Left ventricle myocardium inferior (tissue), 1 donor: ENCODE results near the gene TMEM94. TPM values are rescaled to one million over a fixed set of nuclear protein-coding genes. Genes with fewer than 3 reads are reported as not detected.

Experiments used
- DNase-seq: peaks from one replicate; pipeline ENCODE4 v3.0.0-alpha.2; 2020
- H3K27ac ChIP-seq: fragments of 200-600 bp; replicated peaks from 2 replicates; pipeline ENCODE4 v1.8.0; 2021
- H3K27me3 ChIP-seq: fragments of 200-600 bp; 2 replicates; pipeline ENCODE4 v1.8.0; 2021; ENCODE audit warnings: low read depth
- H3K36me3 ChIP-seq: fragments of 200-600 bp; 2 replicates; pipeline ENCODE4 v1.8.0; 2021
- H3K4me1 ChIP-seq: fragments of 200-600 bp; 2 replicates; pipeline ENCODE4 v1.8.0; 2021
- H3K4me3 ChIP-seq: fragments of 200-600 bp; 2 replicates; pipeline ENCODE4 v1.8.0; 2021; ENCODE audit warnings: mild to moderate bottlenecking, moderate library complexity
- H3K9me3 ChIP-seq: fragments of 200-600 bp; replicated peaks from 2 replicates; pipeline ENCODE4 v1.8.0; 2021
- CTCF ChIP-seq: fragments of 200-600 bp; IDR thresholded peaks from 2 replicates; pipeline ENCODE4 v1.8.0; 2021; ENCODE audit warnings: antibody characterized with exemption, mild to moderate bottlenecking, borderline replicate concordance
- intact Hi-C: fragments of 100-400 bp; cut with micrococcal nuclease; formaldehyde crosslinking; loops from one replicate; pipeline ENCODE4 v1.11.0; 2022
- total RNA-seq: library from RNA; stranded (reverse); fragmentation: NEBNext Ultra II Directional; extraction: Animal tissue kit (Norgen Biotek cat#: 25700); gene quantifications from one replicate; pipeline ENCODE4 v1.2.1, GENCODE V29; 2021
- donor health status: DM: no; HTN: yes; CAD: no; lungs with severe emphysema.

The TMEM94 gene
- total RNA-seq, 1 donor from 2014 or later: 38.8 TPM

- DNase-seq: no peak
- H3K4me1 ChIP-seq: peaks cover 46% of the 10 kb centered on the region
- H3K4me3 ChIP-seq: no peak overlapping the region
- peaks cover 85% of the 10 kb centered on the region for H3K36me3 ChIP-seq
- intact Hi-C loops: no loop called here
- H3K27ac ChIP-seq: peak overlapping the region; percentile 70
- no peak for TF ChIP-seq CTCF
- no peaks in the 10 kb centered on the region for H3K9me3 ChIP-seq
- H3K27me3 ChIP-seq: no peaks in the 10 kb centered on the region
Measured at GRCh38 chr17:75498039-75498725, 41.7 kb downstream of the TMEM94 start.

- peaks cover 85% of the 10 kb centered on the region for H3K36me3 ChIP-seq
- H3K9me3 ChIP-seq: no peaks in the 10 kb centered on the region
- H3K4me3 ChIP-seq: no peak overlapping the region
- peak overlapping the region; percentile 70 for H3K27ac ChIP-seq
- no peaks in the 10 kb centered on the region for H3K27me3 ChIP-seq
- intact Hi-C loops: no loop called here
- no peak for TF ChIP-seq CTCF
- peaks cover 49% of the 10 kb centered on the region for H3K4me1 ChIP-seq
- DNase-seq: no peak
Measured at GRCh38 chr17:75498726-75499213, 42.3 kb downstream of the TMEM94 start.

- Histone ChIP-seq H3K27me3 (no peaks in the 10 kb centered on the region), H3K36me3 (peaks cover 85% of the 10 kb centered on the region), H3K9me3 (no peaks in the 10 kb centered on the region), H3K4me1 (peaks cover 54% of the 10 kb centered on the region), H3K4me3 (no peak overlapping the region), H3K27ac (peak overlapping the region; percentile 70)
- no peak for TF ChIP-seq CTCF
- intact Hi-C loops: no loop called here
- no peak for DNase-seq
Measured at GRCh38 chr17:75499313-75500022, 43.0 kb downstream of the TMEM94 start.

- TF ChIP-seq CTCF: no peak
Measured at GRCh38 chr17:75500419-75501216, 44.2 kb downstream of the TMEM94 start.

GRCh38 chr17:75501378-75502071 lies 45.1 kb downstream of the TMEM94 start:
- Histone ChIP-seq H3K4me3 (no peak overlapping the region), H3K4me1 (peaks cover 61% of the 10 kb centered on the region), H3K9me3 (no peaks in the 10 kb centered on the region), H3K36me3 (peaks cover 84% of the 10 kb centered on the region), H3K27me3 (no peaks in the 10 kb centered on the region), H3K27ac (peak overlapping the region; percentile 70)
- no peak for TF ChIP-seq CTCF
- DNase-seq: no peak
- intact Hi-C loops: no loop called here

More at GRCh38 chr17:75500419-75501216, 44.2 kb downstream of the TMEM94 start:
- Histone ChIP-seq H3K27me3 (no peaks in the 10 kb centered on the region), H3K4me3 (no peak overlapping the region), H3K27ac (peak overlapping the region; percentile 70), H3K36me3 (peaks cover 84% of the 10 kb centered on the region), H3K9me3 (no peaks in the 10 kb centered on the region), H3K4me1 (peaks cover 60% of the 10 kb centered on the region)
- intact Hi-C loops: no loop called here
- no peak for DNase-seq
